NCI-H69 (cell line): ENCODE results near the gene KRTAP21-2.
"Not testable (repeated sequence)": the region's sequence is repeated elsewhere in the genome, so short reads cannot be mapped to it uniquely, and the experiment has no call there.

Experiments
- DNase-seq: peaks from one replicate; lab custom pipeline; 2025; lab: John Stamatoyannopoulos, UW

KRTAP21-2 gene

GRCh38 chr21:30747159-30747558 lies at the start of gene KRTAP21-2:
Gene KRTAP21-2 (minus strand): TSS chr21:30747259. CDS start chr21:30747202, 57 bp downstream.
- DNase-seq = no peak

GRCh38 chr21:30793581-30794314 lies 46.7 kb upstream of the KRTAP21-2 start:
- DNase-seq = no peak

DNA sequence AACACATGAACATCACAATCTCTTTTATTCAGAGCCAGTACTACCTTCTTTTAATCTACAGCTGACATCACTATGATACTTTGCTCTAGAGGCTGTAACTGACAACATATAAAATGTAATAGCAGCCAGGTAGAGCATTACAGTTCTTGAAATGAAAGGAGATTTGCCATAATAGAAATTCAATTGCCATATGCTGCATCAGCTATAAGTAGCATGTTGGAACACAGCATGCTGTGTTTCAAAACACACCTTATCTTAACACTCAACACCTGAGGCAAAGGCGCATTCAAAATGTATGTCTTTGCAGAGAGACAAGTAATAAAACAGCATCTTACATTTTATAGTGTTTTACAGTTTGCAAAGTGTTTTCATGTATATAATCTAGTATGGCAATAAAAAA lies 32.2 kb upstream of the KRTAP21-2 start:
- no peak for DNase-seq

DNA sequence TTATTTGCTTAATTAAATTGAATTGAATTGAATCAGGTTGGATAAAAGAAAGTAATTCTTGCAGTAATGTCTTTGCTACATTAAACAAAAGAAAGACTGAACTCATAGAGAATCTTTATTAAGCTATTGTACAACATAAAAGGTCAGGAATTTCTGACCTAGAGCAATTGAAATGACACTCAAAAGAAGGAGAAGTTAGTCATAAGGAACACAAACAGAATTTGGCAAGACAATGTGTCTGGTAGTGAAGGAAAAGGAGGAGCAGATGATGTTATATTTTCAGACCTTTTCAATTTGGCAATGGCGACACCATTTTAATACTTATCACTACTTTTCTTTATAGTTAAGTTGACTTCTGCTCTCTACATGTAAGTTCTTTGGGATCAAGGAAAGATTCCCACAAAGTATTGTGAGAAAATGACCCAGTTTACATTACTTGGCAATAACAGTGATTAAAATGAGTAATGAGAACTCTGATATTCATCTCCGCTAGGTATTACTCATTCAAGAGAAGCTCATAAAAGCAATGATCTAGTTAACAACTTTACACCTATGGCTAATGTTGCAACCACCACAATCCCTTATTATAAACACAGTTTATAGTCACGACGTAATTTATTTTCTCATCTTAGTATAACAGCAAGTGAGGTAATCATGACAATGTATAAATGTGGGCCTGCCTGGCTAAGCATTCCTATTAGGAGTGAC lies 22.8 kb upstream of the KRTAP21-2 start:
- DNase-seq = no peak

DNA sequence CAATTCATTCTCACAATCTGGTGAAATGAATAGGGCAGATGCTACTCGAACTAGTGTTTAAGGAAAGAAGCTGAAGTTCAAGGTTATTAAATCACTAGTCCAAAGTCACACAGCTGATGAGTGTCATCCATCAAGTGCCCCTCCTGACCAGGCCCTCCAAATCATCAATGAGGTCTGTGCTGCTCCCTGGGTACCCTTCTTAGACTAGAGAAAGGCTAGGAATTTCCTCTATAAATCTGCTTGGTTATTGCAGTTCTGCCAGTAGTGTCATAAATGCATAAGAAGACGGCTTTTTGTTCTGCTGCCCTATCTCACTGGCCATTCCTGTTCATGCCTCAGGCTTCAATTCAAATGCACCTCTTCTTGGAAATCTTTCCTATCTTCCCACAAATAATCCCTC lies 13.7 kb upstream of the KRTAP21-2 start:
- no peak for DNase-seq

GRCh38 chr21:30758306-30758705 lies 11.2 kb upstream of the KRTAP21-2 start:
- no peak for DNase-seq

DNA sequence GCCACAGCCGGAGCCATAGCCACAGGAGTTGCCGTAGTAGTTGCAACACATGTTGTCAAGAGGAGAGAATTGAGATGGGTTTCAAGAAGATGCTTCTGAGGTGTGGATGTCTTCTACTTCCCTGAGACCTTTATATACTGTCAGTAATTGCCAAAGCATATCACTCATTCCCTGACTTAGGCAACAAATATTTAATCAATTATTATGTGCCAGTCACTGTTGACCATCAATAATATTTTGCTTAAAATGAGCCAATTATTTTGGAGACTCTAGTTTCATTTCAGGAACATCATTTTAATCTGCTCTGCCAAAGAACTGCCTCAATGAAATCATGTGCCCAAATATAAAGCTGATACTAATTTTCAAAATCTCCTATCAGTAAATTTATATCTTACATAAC lies 8.3 kb upstream of the KRTAP21-2 start, which contains the start of gene KRTAP21-1:
TSS of gene KRTAP21-1 (minus strand) at position 101 of the 400 bp plus-strand sequence. CDS start at position 51, 50 bp downstream.
- DNase-seq = not testable (repeated sequence)

- DNase-seq = no peak
Observed at GRCh38 chr21:30740462-30740861, 6.6 kb downstream of the KRTAP21-2 start.

DNA sequence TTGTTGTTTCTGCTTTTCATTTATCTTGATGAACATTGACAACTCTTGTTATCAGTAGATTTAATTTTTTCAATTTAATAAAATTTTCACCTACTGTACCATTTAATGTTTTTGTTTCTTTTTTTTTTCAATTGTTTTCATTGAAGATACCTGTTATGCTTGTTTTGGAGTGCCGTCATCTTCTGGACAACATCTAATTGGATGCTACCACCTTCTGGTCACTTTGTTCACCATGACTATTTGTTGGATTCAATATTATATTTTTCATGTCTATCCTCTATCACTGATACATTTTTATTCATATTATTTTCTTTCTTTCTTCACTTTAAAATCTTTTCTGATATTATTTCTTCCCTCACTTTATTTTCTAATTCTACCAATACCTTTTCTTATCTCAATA lies 14.0 kb downstream of the KRTAP21-2 start:
- DNase-seq = peak; percentile 12

- DNase-seq = no peak
Observed at GRCh38 chr21:30726726-30727125, 20.3 kb downstream of the KRTAP21-2 start.

- peak; percentile 9 for DNase-seq
Observed at GRCh38 chr21:30719401-30719800, 27.7 kb downstream of the KRTAP21-2 start.

GRCh38 chr21:30718239-30718909 lies 28.7 kb downstream of the KRTAP21-2 start, which contains the start of gene KRTAP21-3:
Gene KRTAP21-3 (minus strand): TSS chr21:30718777. CDS start chr21:30718759, 18 bp downstream.
- no peak for DNase-seq

GRCh38 chr21:30717105-30717504 lies 30.0 kb downstream of the KRTAP21-2 start:
- no peak for DNase-seq

DNA sequence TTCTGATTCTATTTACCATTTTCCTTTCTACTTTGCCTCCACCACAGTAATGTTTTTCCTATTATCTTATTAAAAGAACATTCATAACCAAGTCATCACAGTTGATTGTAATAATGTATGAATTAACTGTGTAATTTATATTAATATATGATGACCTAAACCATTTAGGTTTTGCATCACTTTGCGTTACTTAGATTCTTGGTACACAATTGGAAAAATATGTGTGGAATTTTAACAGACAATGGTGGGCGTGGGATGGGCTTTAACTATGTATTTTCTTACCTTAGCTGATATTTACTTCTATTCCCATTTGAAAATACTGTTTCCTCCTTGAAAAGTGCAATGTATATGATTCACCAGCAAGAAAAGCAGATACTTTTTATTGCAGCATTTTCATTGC lies 32.1 kb downstream of the KRTAP21-2 start:
- DNase-seq = no peak

- peak; percentile 5 for DNase-seq
Observed at GRCh38 chr21:30714456-30714855, 32.6 kb downstream of the KRTAP21-2 start.

DNA sequence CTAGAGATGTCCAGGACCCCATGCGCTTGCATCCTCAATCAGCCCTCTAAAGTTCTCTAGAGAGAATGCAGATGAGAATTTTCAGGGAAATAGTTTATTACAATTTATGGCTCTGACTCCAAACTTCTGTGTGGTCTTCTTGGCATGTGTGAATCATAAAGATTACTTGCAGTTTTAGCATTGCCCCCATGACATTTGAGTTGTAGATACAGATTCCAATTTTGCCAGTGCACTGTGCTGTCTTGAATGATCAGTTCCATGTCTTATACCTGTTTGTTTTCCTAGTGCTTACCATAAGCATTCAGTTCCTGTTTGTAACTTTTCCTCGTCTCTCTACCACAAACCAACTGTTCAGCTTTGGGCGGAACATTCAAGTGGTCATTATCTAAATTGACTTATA lies 33.3 kb downstream of the KRTAP21-2 start:
- no peak for DNase-seq

DNA sequence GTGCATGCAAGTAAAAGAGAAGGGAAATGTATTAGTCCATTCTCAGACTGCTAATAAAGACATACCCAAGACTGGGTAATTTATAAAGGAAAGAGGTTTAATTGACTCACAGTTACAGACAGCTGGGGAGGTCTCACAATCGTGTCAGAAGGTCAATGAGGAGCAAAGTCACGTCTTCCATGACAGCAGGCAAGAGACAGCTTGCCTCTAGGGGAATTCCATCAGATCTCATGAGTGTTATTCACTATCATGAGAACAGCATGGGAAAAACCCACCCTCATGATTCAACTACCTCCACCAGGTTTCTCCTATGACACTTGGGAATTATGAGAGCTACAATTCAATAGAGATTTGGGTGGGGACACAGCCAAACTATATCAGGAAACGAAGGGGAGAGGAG lies 36.6 kb downstream of the KRTAP21-2 start:
- no peak for DNase-seq

GRCh38 chr21:30707409-30707808 lies 39.6 kb downstream of the KRTAP21-2 start:
- DNase-seq = no peak
